OCI-LY3 (cell line): ENCODE measurements around the gene SFT2D3.

Experiments
- EZH2phosphoT487 ChIP-seq: fragments of 200-600 bp; shearing (Covaris generic); IDR thresholded peaks from 2 replicates; pipeline ENCODE4 v1.6.1; 2018; ENCODE audit warnings: antibody characterized with exemption, mixed run types, low read depth
- TF ChIP-seq, protein P1 (sequence below): fragments of 200-600, 300-600 bp; sonication (generic); IDR thresholded peaks from 2 replicates; pipeline ENCODE4 v1.5.1; 2014; ENCODE audit warnings: antibody characterized with exemption, low read length, low read depth

DNA sequence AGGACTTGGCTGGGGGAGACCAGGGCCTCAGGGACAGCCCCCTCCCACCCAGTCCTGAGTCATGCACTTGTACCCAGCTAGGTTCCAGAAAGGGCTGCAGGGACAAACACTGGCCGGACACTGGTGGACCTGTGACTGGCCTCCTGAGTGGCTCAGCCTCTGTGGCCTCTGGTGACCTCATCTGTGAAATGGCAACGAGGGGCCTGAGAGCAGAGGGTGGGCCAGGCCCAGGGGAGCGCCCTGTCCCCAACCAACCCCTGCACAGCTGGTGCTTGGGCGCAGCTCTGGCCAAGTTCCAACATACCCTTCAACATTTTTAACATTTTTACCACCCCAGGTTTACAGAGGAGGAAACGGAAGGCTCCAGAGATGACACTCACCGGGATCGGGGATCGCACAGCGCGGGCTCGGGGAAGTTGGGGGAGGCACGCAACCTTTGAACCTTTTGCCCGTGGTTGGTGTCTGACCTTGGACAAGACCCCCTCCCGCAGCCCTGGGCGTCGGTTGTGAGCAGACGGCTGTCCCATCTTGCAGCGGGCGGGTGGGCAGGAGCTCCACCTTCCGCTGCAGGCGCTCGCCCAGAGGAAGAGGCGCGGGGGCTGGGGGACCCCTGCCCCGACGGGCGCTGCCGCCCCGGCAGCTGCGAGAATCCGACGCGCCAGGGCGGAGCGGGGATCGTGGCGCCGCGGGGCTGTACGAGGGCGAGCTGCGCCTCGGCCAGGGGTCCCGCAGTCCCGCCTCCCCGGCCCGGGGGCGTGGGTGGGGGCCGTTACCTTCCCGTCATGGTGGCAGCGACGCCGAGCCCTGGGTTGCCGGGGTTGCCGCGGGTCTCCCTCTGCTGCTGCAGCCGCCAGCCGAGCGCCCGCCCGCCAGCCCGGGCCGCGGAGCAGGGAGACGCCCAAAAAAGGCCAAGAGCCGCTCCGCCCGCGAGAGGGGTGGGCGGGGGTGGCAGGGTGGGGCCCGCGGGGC, 26.8 kb upstream of the SFT2D3 start:
- TF ChIP-seq, protein P1, sequence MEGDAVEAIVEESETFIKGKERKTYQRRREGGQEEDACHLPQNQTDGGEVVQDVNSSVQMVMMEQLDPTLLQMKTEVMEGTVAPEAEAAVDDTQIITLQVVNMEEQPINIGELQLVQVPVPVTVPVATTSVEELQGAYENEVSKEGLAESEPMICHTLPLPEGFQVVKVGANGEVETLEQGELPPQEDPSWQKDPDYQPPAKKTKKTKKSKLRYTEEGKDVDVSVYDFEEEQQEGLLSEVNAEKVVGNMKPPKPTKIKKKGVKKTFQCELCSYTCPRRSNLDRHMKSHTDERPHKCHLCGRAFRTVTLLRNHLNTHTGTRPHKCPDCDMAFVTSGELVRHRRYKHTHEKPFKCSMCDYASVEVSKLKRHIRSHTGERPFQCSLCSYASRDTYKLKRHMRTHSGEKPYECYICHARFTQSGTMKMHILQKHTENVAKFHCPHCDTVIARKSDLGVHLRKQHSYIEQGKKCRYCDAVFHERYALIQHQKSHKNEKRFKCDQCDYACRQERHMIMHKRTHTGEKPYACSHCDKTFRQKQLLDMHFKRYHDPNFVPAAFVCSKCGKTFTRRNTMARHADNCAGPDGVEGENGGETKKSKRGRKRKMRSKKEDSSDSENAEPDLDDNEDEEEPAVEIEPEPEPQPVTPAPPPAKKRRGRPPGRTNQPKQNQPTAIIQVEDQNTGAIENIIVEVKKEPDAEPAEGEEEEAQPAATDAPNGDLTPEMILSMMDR: no peak
- TF ChIP-seq EZH2phosphoT487: no peak
